ENCODE results near the gene PVRIG.
"Not testable (repeated sequence)": the region's sequence is repeated elsewhere in the genome, so short reads cannot be mapped to it uniquely, and the experiment has no call there.

PVRIG gene

GRCh38 chr7:100174582-100174981 lies 45.2 kb upstream of the PVRIG start:
- H3K27ac ChIP-seq (ENCODE audit: low read depth, low read length), result no peak overlapping the region
- H3K4me1 ChIP-seq (ENCODE audit: control insufficient read depth, low read depth, low read length), result peaks cover 5% of the 10 kb centered on the region
- WGBS (ENCODE audit: extremely low coverage, insufficient coverage, low lambda C conversion rate), result no CpG with 5 or more reads among the region's 5 CpGs
- no peak overlapping the region for H3K56ac ChIP-seq (ENCODE audit: low read length)
- H3K9ac ChIP-seq (ENCODE audit: low read length), result no peak overlapping the region
- no peak for DNase-seq
- H3K4ac ChIP-seq (ENCODE audit: low read depth, low read length), result no peak overlapping the region
- no peak overlapping the region for H3K4me3 ChIP-seq (ENCODE audit: low read length)
- no peak overlapping the region for H2AK5ac ChIP-seq (ENCODE audit: low read length)
- H3K23ac ChIP-seq (ENCODE audit: low read length), result no peak overlapping the region
- no peaks in the 10 kb centered on the region for H3K36me3 ChIP-seq (ENCODE audit: control insufficient read depth, insufficient read depth, low read length)
- H3K27me3 ChIP-seq (ENCODE audit: insufficient read depth, low read length, poor library complexity), result no peaks in the 10 kb centered on the region
- H4K8ac ChIP-seq (ENCODE audit: low read depth, low read length), result no peak overlapping the region
- no peak overlapping the region for H3K18ac ChIP-seq (ENCODE audit: low read length)
- H3K79me2 ChIP-seq (ENCODE audit: control insufficient read depth, insufficient read depth, low read length), result peaks cover 2% of the 10 kb centered on the region
- H3K79me1 ChIP-seq (ENCODE audit: low read length), result peaks cover 6% of the 10 kb centered on the region
- no peak overlapping the region for H2BK15ac ChIP-seq (replicated peaks; ENCODE audit: low read depth)
- no peak overlapping the region for H2BK5ac ChIP-seq (ENCODE audit: low read length)
- H3K4me2 ChIP-seq (ENCODE audit: low read length), result no peak overlapping the region
- H4K5ac ChIP-seq (ENCODE audit: low read length), result no peak overlapping the region
- H2BK120ac ChIP-seq (ENCODE audit: low read depth, low read length), result no peak overlapping the region

GRCh38 chr7:100175296-100175935 lies 44.3 kb upstream of the PVRIG start:
- Histone ChIP-seq H3K56ac (ENCODE audit: low read length) (no peak overlapping the region), H3K79me2 (ENCODE audit: control insufficient read depth, insufficient read depth, low read length) (peaks cover 2% of the 10 kb centered on the region), H3K79me1 (ENCODE audit: low read length) (peaks cover 6% of the 10 kb centered on the region), H3K9ac (ENCODE audit: low read length) (no peak overlapping the region), H2BK120ac (ENCODE audit: low read depth, low read length) (no peak overlapping the region), H3K18ac (ENCODE audit: low read length) (no peak overlapping the region), H3K36me3 (ENCODE audit: control insufficient read depth, insufficient read depth, low read length) (no peaks in the 10 kb centered on the region), H4K8ac (ENCODE audit: low read depth, low read length) (no peak overlapping the region), H3K27me3 (ENCODE audit: insufficient read depth, low read length, poor library complexity) (no peaks in the 10 kb centered on the region), H2BK15ac (replicated peaks; ENCODE audit: low read depth) (no peak overlapping the region), H3K27ac (ENCODE audit: low read depth, low read length) (no peak overlapping the region), H3K4ac (ENCODE audit: low read depth, low read length) (no peak overlapping the region), H4K5ac (ENCODE audit: low read length) (no peak overlapping the region), H3K23ac (ENCODE audit: low read length) (no peak overlapping the region), H2BK5ac (ENCODE audit: low read length) (no peak overlapping the region), H3K4me3 (ENCODE audit: low read length) (no peak overlapping the region), H3K4me1 (ENCODE audit: control insufficient read depth, low read depth, low read length) (peaks cover 5% of the 10 kb centered on the region), H2AK5ac (ENCODE audit: low read length) (no peak overlapping the region), H3K4me2 (ENCODE audit: low read length) (no peak overlapping the region)
- no peak for DNase-seq
- WGBS (ENCODE audit: extremely low coverage, insufficient coverage, low lambda C conversion rate), result no CpG with 5 or more reads among the region's 14 CpGs

GRCh38 chr7:100176096-100177044 lies 43.4 kb upstream of the PVRIG start:
- Histone ChIP-seq H3K4ac (ENCODE audit: low read depth, low read length) (peak overlapping the region; percentile 64), H3K36me3 (ENCODE audit: control insufficient read depth, insufficient read depth, low read length) (no peaks in the 10 kb centered on the region), H3K18ac (ENCODE audit: low read length) (peak overlapping the region; percentile 75), H3K27me3 (ENCODE audit: insufficient read depth, low read length, poor library complexity) (no peaks in the 10 kb centered on the region), H2BK15ac (replicated peaks; ENCODE audit: low read depth) (no peak overlapping the region), H3K4me3 (ENCODE audit: low read length) (peak overlapping the region; percentile 86), H3K79me1 (ENCODE audit: low read length) (peaks cover 6% of the 10 kb centered on the region), H4K5ac (ENCODE audit: low read length) (no peak overlapping the region), H2BK120ac (ENCODE audit: low read depth, low read length) (no peak overlapping the region), H3K23ac (ENCODE audit: low read length) (no peak overlapping the region), H3K9ac (ENCODE audit: low read length) (peak overlapping the region; percentile 85), H2BK5ac (ENCODE audit: low read length) (no peak overlapping the region), H3K79me2 (ENCODE audit: control insufficient read depth, insufficient read depth, low read length) (peaks cover 2% of the 10 kb centered on the region), H3K27ac (ENCODE audit: low read depth, low read length) (no peak overlapping the region), H4K8ac (ENCODE audit: low read depth, low read length) (no peak overlapping the region), H2AK5ac (ENCODE audit: low read length) (no peak overlapping the region), H3K4me1 (ENCODE audit: control insufficient read depth, low read depth, low read length) (peaks cover 3% of the 10 kb centered on the region), H3K4me2 (ENCODE audit: low read length) (peak overlapping the region; percentile 78), H3K56ac (ENCODE audit: low read length) (peak overlapping the region; percentile 94)
- DNase-seq, result no peak
- no CpG with 5 or more reads among the region's 14 CpGs for WGBS (ENCODE audit: extremely low coverage, insufficient coverage, low lambda C conversion rate)

GRCh38 chr7:100177045-100178001 lies 42.4 kb upstream of the PVRIG start, which contains the start of the genes GPC2 and STAG3:
GPC2 (minus strand) TSS chr7:100177381; CDS start chr7:100177199, 182 bp downstream.
STAG3 (plus strand) TSS chr7:100177918; CDS start chr7:100180557, 2,639 bp downstream.
- H3K27ac ChIP-seq (ENCODE audit: low read depth, low read length), result peak within 1 kb of the TSS; percentile 16
- no peaks in the 10 kb centered on the region for H3K27me3 ChIP-seq (ENCODE audit: insufficient read depth, low read length, poor library complexity)
- H3K4me3 ChIP-seq (ENCODE audit: low read length), result peak within 1 kb of the TSS; percentile 86
- H3K36me3 ChIP-seq (ENCODE audit: control insufficient read depth, insufficient read depth, low read length), result no peaks in the 10 kb centered on the region
- H3K23ac ChIP-seq (ENCODE audit: low read length), result no peak within 1 kb of the TSS
- peaks cover 3% of the 10 kb centered on the region for H3K4me1 ChIP-seq (ENCODE audit: control insufficient read depth, low read depth, low read length)
- peak within 1 kb of the TSS; percentile 78 for H3K4me2 ChIP-seq (ENCODE audit: low read length)
- H4K5ac ChIP-seq (ENCODE audit: low read length), result no peak within 1 kb of the TSS
- DNase-seq, result peak; percentile 98
- peak within 1 kb of the TSS; percentile 85 for H3K9ac ChIP-seq (ENCODE audit: low read length)
- no peak within 1 kb of the TSS for H4K8ac ChIP-seq (ENCODE audit: low read depth, low read length)
- no peak within 1 kb of the TSS for H2BK120ac ChIP-seq (ENCODE audit: low read depth, low read length)
- H3K56ac ChIP-seq (ENCODE audit: low read length), result peak within 1 kb of the TSS; percentile 94
- H2BK15ac ChIP-seq (replicated peaks; ENCODE audit: low read depth), result no peak within 1 kb of the TSS
- peaks cover 2% of the 10 kb centered on the region for H3K79me2 ChIP-seq (ENCODE audit: control insufficient read depth, insufficient read depth, low read length)
- H2AK5ac ChIP-seq (ENCODE audit: low read length), result no peak within 1 kb of the TSS
- no peak within 1 kb of the TSS for H2BK5ac ChIP-seq (ENCODE audit: low read length)
- no CpG with 5 or more reads among the region's 78 CpGs for WGBS (ENCODE audit: extremely low coverage, insufficient coverage, low lambda C conversion rate)
- peak within 1 kb of the TSS; percentile 64 for H3K4ac ChIP-seq (ENCODE audit: low read depth, low read length)
- peaks cover 6% of the 10 kb centered on the region for H3K79me1 ChIP-seq (ENCODE audit: low read length)
- H3K18ac ChIP-seq (ENCODE audit: low read length), result peak within 1 kb of the TSS; percentile 75

- not testable (repeated sequence) for H4K8ac ChIP-seq (ENCODE audit: low read depth, low read length); H3K27me3 ChIP-seq (ENCODE audit: insufficient read depth, low read length, poor library complexity); H3K56ac ChIP-seq (ENCODE audit: low read length); H3K79me1 ChIP-seq (ENCODE audit: low read length); H3K4me2 ChIP-seq (ENCODE audit: low read length); H3K18ac ChIP-seq (ENCODE audit: low read length); H3K4ac ChIP-seq (ENCODE audit: low read depth, low read length); H3K36me3 ChIP-seq (ENCODE audit: control insufficient read depth, insufficient read depth, low read length); H2BK5ac ChIP-seq (ENCODE audit: low read length); H2AK5ac ChIP-seq (ENCODE audit: low read length); H3K79me2 ChIP-seq (ENCODE audit: control insufficient read depth, insufficient read depth, low read length); H3K4me3 ChIP-seq (ENCODE audit: low read length); H3K9ac ChIP-seq (ENCODE audit: low read length); DNase-seq; H4K5ac ChIP-seq (ENCODE audit: low read length); H3K23ac ChIP-seq (ENCODE audit: low read length); H3K4me1 ChIP-seq (ENCODE audit: control insufficient read depth, low read depth, low read length); H2BK120ac ChIP-seq (ENCODE audit: low read depth, low read length); H3K27ac ChIP-seq (ENCODE audit: low read depth, low read length); H2BK15ac ChIP-seq (replicated peaks; ENCODE audit: low read depth)
- WGBS (ENCODE audit: extremely low coverage, insufficient coverage, low lambda C conversion rate), result no CpG with 5 or more reads among the region's 3 CpGs
Observed at GRCh38 chr7:100180084-100180483, 39.7 kb upstream of the PVRIG start.
